PC-3 (cell line): Measurements from ENCODE around the gene BMP5. TPM values are rescaled to one million over a fixed set of nuclear protein-coding genes. Genes with fewer than 3 reads are reported as not detected.

ENCODE experiments used
- ATAC-seq: fragments of 200-7000 bp; cut with Tn5 transposase; 2 replicates; pipeline ENCODE4 v1.9.1; 2020; ENCODE audit warnings: mild to moderate bottlenecking, moderate library complexity
- BruUV-seq: library from RNA; stranded (reverse); fragments of 400-500 nt; replicated peaks from 2 replicates; lab custom pipeline; 2021; lab: Mats Ljungman, UMichigan
- CTCF ChIA-PET: fragments of 300-600 bp; sonication (Branson Sonifier 250); formaldehyde crosslinking; loops from one replicate; lab custom pipeline; 2022; ENCODE audit warnings: antibody characterized with exemption; lab: Charles Lee
- POLR2A ChIA-PET: fragments of 300-600 bp; sonication (Branson Sonifier 250); formaldehyde crosslinking; loops from one replicate; lab custom pipeline; 2022; ENCODE audit warnings: antibody characterized with exemption; ENCODE audit not compliant: unreplicated experiment; lab: Charles Lee
- DNase-seq: peaks from one replicate; pipeline ENCODE4 v3.0.0-alpha.2; 2015
- H2AFZ ChIP-seq: fragments of 300-600 bp; sonication (generic); 2 replicates; pipeline ENCODE4 v1.6.0; 2016; ENCODE audit warnings: antibody characterized with exemption, low read length
- H3F3A ChIP-seq: fragments of 300-600 bp; sonication (generic); one replicate; pipeline ENCODE4 v1.6.0; 2017; ENCODE audit warnings: antibody characterized with exemption, low read length, control low read depth, mild to moderate bottlenecking; ENCODE audit not compliant: unreplicated experiment
- H3K27ac ChIP-seq: fragments of 300-600 bp; sonication (generic); 2 replicates; pipeline ENCODE4 v1.5.1; 2016; ENCODE audit warnings: mild to moderate bottlenecking, low read length
- H3K27me3 ChIP-seq: fragments of 300-600 bp; sonication (generic); 2 replicates; pipeline ENCODE4 v1.6.1; 2016; ENCODE audit warnings: low read length, mixed read lengths
- H3K36me3 ChIP-seq: fragments of 300-600 bp; sonication (generic); 2 replicates; pipeline ENCODE4 v1.6.1; 2016; ENCODE audit warnings: low read depth, mixed run types, low read length, mixed read lengths
- H3K4me1 ChIP-seq: fragments of 300-600 bp; sonication (generic); 2 replicates; pipeline ENCODE4 v1.5.1; 2016; ENCODE audit warnings: low read length; ENCODE audit not compliant: insufficient read depth
- H3K4me2 ChIP-seq: fragments of 300-600 bp; sonication (generic); 2 replicates; pipeline ENCODE4 v1.6.0; 2016; ENCODE audit warnings: low read length
- H3K4me3 ChIP-seq: fragments of 300-600 bp; sonication (generic); 2 replicates; pipeline ENCODE4 v1.5.1; 2016; ENCODE audit warnings: mild to moderate bottlenecking, low read length, mixed read lengths
- H3K79me2 ChIP-seq: fragments of 300-600 bp; sonication (generic); 2 replicates; pipeline ENCODE4 v1.6.1; 2017; ENCODE audit warnings: low read length, mixed read lengths
- H3K9ac ChIP-seq: fragments of 300-600 bp; sonication (generic); 2 replicates; pipeline ENCODE4 v1.6.0; 2016; ENCODE audit warnings: mild to moderate bottlenecking, low read length
- H3K9me2 ChIP-seq: fragments of 300-600 bp; sonication (generic); replicated peaks from 2 replicates; pipeline ENCODE4 v1.6.1; 2016; ENCODE audit warnings: mixed run types, low read length, mixed read lengths
- H3K9me3 ChIP-seq: fragments of 300-600 bp; sonication (generic); 2 replicates; pipeline ENCODE4 v1.6.1; 2016; ENCODE audit warnings: low read length, mixed read lengths
- H4K20me1 ChIP-seq: fragments of 300-600 bp; sonication (generic); 2 replicates; pipeline ENCODE4 v1.6.1; 2016; ENCODE audit warnings: low read length, mixed read lengths
- CTCF ChIP-seq: fragments of 300-600 bp; sonication (generic); conservative IDR thresholded peaks from 2 replicates; pipeline ENCODE4 v1.5.1; 2017; ENCODE audit warnings: antibody characterized with exemption, low read depth, mild to moderate bottlenecking, low read length
- EZH2 ChIP-seq: fragments of 300-600 bp; sonication (generic); IDR thresholded peaks from one replicate; pipeline ENCODE4 v1.6.1; 2017; ENCODE audit warnings: antibody characterized with exemption, mild to moderate bottlenecking, low read length; ENCODE audit not compliant: unreplicated experiment
- EZH2phosphoT487 ChIP-seq: fragments of 300-600 bp; sonication (generic); IDR thresholded peaks from 2 replicates; pipeline ENCODE4 v1.6.1; 2018; ENCODE audit warnings: mild to moderate bottlenecking, antibody characterized with exemption, low read length, borderline replicate concordance
- intact Hi-C: fragments of 100-400 bp; cut with micrococcal nuclease; formaldehyde crosslinking; loops from 2 replicates; pipeline ENCODE4 v1.9.0; 2023
- total RNA-seq: library from RNA; depleted of rRNA; stranded (reverse); fragments of >200 nt; gene quantifications from 2 replicates; pipeline ENCODE4 v1.2.3, GENCODE V29; 2014

The BMP5 gene
- total RNA-seq, 1 experiment from 2014 or later, result not detected

GRCh38 chr6:55714831-55715230 lies 160.6 kb downstream of the BMP5 start:
- Histone ChIP-seq H2AFZ (no peak overlapping the region), H3K4me2 (no peak overlapping the region), H3F3A (no peaks in the 10 kb centered on the region), H3K4me1 (no peaks in the 10 kb centered on the region), H4K20me1 (no peaks in the 10 kb centered on the region), H3K27ac (no peak overlapping the region), H3K4me3 (no peak overlapping the region), H3K9me3 (no peaks in the 10 kb centered on the region), H3K9me2 (no peaks in the 10 kb centered on the region), H3K27me3 (no peaks in the 10 kb centered on the region), H3K36me3 (no peaks in the 10 kb centered on the region), H3K9ac (no peak overlapping the region), H3K79me2 (no peaks in the 10 kb centered on the region)
- BruUV-seq, result no TSS peak
- CTCF ChIA-PET, result no interaction called here
- ATAC-seq (no peak), DNase-seq (no peak)
- intact Hi-C loops, result no loop called here
- POLR2A ChIA-PET, result no interaction called here
- TF ChIP-seq EZH2phosphoT487 (no peak), CTCF (no peak)

GRCh38 chr6:55713436-55713835 lies 162.0 kb downstream of the BMP5 start:
- no peaks in the 10 kb centered on the region for H3K4me1 ChIP-seq
- no TSS peak for BruUV-seq
- intact Hi-C loops, result no loop called here
- no peak overlapping the region for H3K4me3 ChIP-seq
- H4K20me1 ChIP-seq, result no peaks in the 10 kb centered on the region
- DNase-seq (no peak), ATAC-seq (no peak)
- H3K9me3 ChIP-seq, result no peaks in the 10 kb centered on the region
- H3K4me2 ChIP-seq, result no peak overlapping the region
- POLR2A ChIA-PET, result no interaction called here
- TF ChIP-seq EZH2phosphoT487, result no peak
- no peak for TF ChIP-seq EZH2
- no peak for TF ChIP-seq CTCF
- H3K36me3 ChIP-seq, result no peaks in the 10 kb centered on the region
- H3K9me2 ChIP-seq, result no peaks in the 10 kb centered on the region
- H3K79me2 ChIP-seq, result no peaks in the 10 kb centered on the region
- H3K27me3 ChIP-seq, result no peaks in the 10 kb centered on the region
- no peaks in the 10 kb centered on the region for H3F3A ChIP-seq
- H3K27ac ChIP-seq, result no peak overlapping the region
- CTCF ChIA-PET, result no interaction called here
- no peak overlapping the region for H3K9ac ChIP-seq
- H2AFZ ChIP-seq, result no peak overlapping the region

- Histone ChIP-seq H3K27me3 (no peaks in the 10 kb centered on the region), H3K36me3 (peaks cover 6% of the 10 kb centered on the region; the same call in 1 of the 2 replicates), H3K4me1 (no peaks in the 10 kb centered on the region), H3K9me2 (no peaks in the 10 kb centered on the region), H3K9me3 (0 out of 2 replicates have a peak, but pooled peaks cover 4% of the 10 kb centered on the region), H4K20me1 (no peaks in the 10 kb centered on the region), H2AFZ (no peak overlapping the region), H3K79me2 (no peaks in the 10 kb centered on the region), H3K9ac (no peak overlapping the region), H3K27ac (no peak overlapping the region), H3K4me2 (no peak overlapping the region), H3F3A (no peaks in the 10 kb centered on the region), H3K4me3 (no peak overlapping the region)
- ChIA-PET POLR2A (no interaction called here), CTCF (no interaction called here)
- ATAC-seq (no peak), DNase-seq (no peak)
- no peak for TF ChIP-seq EZH2
- intact Hi-C loops, result no loop called here
- no TSS peak for BruUV-seq
Measured at GRCh38 chr6:55708711-55709110, 166.7 kb downstream of the BMP5 start.
